Glomerular endothelial cell (primary cell): Measurements from ENCODE around the gene OR9A4. TPM values are rescaled to one million over a fixed set of nuclear protein-coding genes. Genes with fewer than 3 reads are reported as not detected.
"Not testable (repeated sequence)": the region's sequence is repeated elsewhere in the genome, so short reads cannot be mapped to it uniquely, and the experiment has no call there.

Experiments
- DNase-seq: peaks from one replicate; pipeline ENCODE4 v3.0.0-alpha.2; 2011; ENCODE audit warnings: low read depth, low spot score; ENCODE audit errors: extremely low read depth
- total RNA-seq: library from RNA; depleted of rRNA; stranded (reverse); fragments of >200 nt; gene quantifications from 2 replicates; pipeline ENCODE4 v1.2.3, GENCODE V29; 2015

The OR9A4 gene, protein sequence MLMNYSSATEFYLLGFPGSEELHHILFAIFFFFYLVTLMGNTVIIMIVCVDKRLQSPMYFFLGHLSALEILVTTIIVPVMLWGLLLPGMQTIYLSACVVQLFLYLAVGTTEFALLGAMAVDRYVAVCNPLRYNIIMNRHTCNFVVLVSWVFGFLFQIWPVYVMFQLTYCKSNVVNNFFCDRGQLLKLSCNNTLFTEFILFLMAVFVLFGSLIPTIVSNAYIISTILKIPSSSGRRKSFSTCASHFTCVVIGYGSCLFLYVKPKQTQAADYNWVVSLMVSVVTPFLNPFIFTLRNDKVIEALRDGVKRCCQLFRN
- not detected in 2 replicates for total RNA-seq

DNA sequence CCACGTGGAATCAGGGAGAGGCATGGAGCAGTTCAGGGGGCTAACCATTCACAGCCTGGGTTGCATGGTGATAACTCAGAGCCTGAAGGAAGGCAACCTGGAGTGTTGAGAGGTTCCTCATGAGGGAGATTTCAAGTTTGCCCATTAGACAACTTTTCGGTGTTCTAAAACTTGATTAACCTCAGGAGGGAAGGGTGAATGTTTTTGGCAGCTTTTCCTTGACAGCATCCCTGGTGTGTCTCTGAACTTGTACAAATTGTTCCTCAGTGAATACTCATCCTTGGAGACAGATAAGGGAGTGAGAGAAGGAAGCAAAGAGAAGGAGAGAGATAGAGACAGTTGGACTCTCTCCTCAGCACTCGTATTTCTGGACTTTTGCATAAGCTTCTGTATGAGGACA lies at the start of gene OR9A4:
Gene OR9A4 (plus strand): TSS at position 301 of the 400 bp plus-strand sequence. CDS start 2,477 bp downstream, outside the sequence.
- no peak for DNase-seq

DNA sequence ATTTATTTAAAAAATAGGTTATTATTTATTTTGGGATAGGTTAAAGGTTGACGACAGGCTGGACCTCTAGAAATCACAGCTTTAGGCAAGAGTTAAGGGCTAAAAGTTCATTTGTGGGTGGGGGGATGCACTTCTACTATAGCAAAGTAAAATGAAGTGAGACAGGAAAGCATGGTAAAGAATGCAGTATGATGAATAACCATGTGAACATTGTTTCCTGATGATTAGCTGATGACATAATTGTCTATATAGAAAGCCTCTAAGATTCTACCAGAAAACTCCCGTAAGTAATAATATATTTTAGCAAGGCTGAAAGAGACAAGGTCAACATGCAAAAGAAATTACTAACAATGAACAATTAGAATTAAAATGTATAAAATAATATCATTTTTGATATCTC lies 49.2 kb upstream of the OR9A4 start:
- DNase-seq, result no peak

DNA sequence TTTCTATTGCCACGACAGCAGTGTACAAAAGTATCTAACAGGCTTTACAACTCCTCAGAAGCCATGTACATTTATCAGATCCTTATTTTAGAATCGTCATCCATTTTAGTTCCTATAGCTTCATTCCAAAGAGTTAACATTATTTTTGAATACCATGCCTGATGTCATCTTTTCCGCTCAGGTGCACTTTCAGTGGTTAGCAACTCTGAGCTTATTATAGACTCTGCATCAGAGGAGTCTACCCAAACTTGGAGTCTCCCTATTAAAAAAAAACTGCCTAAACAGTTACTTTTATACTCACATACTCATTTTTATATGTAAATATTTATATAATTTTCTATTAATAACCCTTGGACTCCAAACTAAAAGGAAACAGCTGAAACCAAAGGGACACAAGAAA lies 43.3 kb upstream of the OR9A4 start:
- no peak for DNase-seq

DNA sequence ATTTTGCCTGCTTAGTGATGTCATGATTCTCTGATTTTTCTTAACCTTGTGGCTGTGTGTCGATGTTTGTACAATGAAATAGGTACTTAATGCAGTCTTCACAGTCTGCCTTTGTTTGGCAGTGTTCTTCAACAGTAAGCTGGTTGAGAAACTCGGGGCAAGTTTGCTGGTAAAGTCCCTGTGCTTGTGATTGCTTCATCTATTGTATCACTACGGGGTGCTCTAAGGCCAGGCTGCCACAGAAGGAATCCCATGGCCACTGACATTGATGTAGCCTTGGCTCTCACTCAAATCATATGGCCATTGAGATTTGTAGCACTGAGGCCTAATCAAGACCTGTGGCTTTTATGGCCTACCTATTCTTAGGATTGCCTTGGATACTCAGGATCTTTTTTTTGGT lies 41.4 kb upstream of the OR9A4 start:
- DNase-seq, result no peak

DNA sequence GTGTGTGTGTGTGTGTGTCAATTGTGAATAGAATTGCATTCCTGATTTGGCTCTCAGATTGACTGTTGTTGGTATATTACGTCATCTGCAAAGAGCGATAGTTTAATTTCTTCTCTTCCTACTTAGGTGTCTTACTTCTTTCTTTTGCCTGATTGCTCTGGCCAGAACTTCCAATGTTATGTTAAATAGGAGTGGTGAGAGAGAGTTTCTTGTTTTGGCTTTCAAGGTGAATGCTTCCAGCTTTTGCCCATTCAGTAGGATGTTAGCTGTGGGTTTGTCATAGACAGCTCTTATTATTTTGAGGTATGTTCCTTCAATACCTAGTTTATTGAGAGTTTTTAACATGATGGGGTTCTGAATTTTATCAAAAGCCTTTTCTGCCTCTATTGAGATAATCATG lies 40.7 kb upstream of the OR9A4 start:
- DNase-seq, result no peak

DNA sequence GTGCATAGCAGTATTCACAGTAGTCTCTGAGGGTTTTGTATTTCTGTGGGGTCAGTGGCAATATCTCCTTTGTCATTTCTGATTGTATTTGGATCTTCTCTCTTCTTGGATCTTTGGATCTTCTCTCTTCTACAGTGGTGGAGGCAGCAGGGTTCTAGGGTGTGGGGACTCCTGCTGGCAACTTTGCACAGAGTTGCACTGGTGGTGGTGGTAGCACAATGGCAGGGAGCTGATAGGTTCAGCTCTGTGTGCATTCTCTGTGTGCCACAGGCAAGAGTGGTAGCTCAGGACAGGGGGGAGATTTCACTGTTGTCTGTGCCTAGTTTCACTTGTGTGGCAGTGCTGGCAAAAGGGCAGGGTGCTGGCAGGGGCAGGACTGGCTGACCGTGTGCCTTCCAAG lies 39.8 kb upstream of the OR9A4 start:
- DNase-seq, result no peak

DNA sequence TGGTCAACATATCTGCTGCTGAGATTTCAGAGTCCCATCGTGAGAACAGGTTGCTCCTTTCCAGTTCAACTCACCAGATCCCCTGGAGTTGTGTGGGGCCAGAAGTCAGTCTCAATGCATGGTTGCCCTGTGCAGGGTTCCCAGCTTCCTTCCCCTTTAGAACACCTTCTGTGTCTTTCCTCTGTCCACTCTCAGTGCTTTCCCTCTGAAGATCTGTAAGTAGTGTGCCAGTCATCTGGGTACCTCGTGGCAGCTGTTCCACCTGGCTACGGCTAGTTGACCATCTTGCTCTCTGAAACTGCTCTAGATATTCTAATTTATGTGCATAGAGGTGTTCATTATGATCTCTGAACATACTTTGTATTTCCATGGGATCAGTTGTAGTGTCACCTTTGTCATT lies 38.8 kb upstream of the OR9A4 start:
- DNase-seq, result no peak

DNA sequence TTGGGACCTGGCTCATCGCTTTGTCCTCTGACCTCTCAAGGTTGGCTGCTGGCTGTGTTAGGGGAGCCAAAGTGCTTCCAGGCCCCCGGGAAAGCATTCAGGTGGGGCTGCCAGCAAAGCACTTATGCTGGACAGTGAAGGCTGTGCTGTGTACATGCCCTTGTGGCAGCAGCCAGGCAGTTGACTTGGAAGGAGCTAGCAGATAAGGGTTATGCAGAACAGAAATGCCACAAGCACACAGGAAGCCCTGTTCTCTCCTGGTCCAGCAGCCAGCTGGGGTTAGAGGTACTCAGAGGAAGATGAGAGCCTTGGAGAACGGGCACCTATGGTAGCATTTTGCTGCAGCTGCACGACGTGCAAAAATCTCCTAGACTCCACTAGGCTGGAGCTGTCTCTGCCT lies 35.2 kb upstream of the OR9A4 start:
- DNase-seq, result no peak

DNA sequence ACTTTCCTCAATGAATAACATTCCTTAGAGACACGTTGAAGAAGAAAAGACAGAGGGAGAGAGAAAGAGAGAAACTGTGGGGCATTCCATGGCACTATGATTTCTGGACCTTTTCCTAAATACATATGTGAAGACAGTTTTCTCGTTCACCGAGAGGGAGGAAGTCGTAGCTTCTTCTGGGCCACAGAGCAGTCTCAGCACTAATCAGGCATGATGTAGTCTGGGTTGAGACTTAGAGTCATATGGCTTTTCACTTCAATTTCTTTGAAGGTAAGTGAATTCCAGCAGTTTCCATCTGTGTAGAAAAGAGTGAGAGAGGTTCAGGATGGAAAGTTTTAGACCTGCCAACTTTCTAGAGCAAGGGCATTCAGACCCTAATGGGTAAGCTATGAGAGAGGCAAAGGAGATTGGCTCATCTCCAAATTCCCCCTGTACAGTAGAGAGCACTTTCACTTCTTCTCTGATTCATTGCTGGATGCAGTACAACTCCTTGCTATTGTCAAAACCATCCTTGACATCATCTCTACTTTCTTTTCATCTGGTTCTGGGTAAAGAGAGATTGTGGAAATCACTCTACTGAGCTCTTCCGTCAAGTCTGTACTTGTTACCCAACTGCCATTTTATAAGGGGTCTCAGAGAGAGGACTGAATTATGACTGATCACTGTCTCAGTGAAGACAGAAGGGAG lies 31.5 kb upstream of the OR9A4 start:
- no peak for DNase-seq

DNA sequence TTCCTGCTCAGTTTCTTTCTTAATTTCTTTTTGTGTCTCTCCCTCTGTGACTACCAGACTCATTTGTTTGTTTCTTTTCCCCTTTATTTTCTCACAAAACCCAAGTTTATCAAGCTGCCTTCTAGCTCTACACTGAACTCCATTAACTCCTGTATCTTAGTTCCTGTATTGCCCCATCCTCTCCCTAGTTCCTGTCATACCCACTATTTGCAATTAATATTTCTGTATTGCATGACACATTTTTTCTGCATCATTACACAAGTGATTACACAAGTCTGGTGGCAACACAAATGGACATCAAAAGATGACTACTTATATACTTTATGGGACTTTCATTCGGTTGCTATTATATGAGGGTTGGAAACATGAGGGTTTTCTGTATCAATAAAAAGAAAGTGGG lies 26.9 kb upstream of the OR9A4 start:
- no peak for DNase-seq

DNA sequence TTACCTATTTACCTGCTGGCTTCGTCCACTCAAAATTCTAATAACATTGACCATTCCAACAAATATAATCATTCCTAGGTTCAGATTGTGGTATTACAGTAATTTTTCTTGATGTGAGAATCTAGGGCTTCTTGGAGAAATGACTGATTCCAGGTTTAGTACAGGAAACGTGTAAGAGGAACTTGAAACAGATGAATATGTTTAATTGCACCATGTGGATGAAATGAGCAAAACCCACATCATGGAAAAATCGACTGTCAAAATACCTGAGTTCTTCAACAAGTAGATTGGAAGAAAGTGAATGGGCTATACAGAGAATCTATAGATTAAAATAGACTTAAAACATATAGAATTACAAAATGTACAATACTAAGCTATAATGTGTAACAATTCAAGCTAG lies 24.9 kb upstream of the OR9A4 start:
- DNase-seq, result no peak

DNA sequence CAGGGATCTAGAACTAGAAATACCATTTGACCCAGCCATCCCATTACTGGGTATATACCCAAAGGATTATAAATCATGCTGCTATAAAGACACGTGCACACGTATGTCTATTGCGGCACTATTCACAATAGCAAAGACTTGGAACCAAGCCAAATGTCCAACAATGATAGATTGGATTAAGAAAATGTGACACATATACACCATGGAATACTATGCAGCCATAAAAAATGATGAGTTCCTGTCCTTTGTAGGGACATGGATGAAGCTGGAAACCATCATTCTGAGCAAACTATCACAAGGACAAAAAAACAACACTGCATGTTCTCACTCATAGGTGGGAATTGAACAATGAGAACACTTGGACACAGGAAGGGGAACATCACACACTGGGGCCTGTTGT lies 16.8 kb upstream of the OR9A4 start:
- not testable (repeated sequence) for DNase-seq

DNA sequence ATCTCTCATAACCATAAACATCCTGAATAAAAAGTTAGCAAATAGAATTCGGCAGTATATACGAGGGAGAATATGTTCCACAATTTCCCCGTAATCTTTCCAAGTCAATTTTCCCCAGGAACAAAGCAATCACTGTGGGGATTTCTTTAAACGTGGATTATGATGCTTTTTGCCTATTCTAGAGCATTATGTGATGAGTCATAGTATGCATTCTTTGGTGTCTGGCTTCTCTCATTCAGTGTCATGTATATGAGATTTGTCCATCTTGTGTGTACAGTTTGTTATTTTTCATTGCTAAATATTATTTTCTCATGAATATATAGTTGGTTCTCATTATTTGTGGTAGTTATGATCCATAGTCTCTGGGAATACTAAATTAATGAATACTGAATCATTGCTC lies 9.9 kb upstream of the OR9A4 start:
- no peak for DNase-seq

DNA sequence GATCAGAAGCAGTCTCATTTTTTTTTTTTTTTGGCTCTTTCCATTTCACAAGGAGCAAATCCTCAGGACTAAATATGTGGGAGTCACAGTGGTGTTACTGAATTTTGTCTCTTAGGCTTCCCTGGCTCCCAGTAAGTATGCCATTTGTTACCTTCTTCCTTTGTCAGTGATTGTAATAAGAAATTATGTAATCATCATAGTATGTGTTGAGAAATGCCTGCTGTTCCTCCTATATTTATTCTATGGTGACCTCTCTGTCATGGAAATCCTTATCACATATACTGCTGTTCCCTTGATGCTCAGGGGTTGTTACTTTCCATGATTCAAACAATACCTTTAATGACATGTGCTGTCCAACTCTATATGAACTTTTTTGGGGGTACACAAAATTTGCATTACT lies 4.8 kb upstream of the OR9A4 start:
- no peak for DNase-seq

DNA sequence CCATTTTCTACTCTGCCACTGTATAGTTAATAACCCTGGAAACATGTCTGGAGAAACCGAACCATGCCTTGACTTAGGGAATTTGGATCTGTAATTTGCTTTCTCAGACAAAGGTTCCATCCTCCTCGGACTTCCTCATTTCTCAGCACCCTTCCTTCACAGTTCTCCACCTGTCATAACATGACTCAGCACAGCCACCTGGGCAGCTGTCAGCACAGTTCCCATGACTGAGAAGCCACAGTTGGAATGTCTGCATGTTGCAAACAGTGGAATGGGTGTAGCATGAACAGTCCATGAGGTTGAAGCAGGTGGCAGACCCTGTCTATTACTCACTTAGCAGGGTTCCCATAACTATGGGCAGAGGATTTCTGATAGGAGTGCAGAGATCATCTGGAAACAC lies 634 bp upstream of the OR9A4 start:
- DNase-seq, result no peak

DNA sequence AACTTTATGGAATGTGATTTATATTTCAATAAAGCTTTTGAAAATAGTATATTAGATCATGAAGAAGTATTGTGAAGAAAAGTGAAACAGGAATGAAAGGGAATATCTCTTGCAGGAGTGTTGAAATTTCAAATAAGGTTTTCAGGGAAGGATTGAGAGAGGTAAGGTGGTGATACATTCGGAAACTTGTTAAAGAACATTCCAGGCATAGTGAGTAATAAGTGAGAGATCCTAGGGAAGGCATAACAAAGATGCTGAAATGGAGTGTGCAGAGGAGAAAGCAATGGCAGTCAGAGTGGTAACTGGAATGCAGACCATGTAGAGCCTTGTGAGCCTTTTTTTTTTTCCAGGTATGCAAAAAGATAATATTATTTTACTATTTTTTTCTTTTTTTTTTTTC lies 4.1 kb downstream of the OR9A4 start:
- DNase-seq, result no peak

DNA sequence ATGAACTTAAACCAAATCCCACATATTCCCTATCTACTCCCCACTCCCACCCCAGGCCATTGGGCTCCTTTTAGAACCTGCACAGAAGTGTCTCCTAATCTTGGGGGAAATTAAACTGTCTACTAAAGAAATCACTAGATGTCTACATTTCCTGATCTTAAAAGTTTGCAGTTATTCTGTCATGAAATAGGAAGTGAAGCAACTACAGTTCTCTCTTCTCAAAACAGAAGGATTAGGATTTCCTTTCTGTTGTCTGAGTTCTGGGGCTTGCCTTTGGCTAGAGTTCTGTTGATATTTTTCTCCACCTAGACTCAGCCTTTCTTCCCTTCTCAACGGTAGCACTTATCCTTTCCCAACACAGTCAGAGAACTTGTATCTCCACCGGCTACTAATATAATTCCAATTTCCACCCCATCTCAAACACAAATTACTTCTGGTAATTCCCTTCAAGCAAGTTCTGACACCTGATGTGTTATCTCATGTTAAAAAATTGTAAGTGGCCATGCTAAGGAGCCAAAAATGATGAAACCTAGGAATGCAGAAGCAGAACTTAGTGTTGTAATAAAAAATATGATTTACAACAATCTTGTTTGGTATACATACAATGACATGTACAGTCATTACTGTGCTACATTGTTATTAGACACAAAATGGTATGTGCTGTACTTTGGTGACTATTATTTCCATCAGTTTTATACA lies 12.1 kb downstream of the OR9A4 start:
- no peak for DNase-seq

DNA sequence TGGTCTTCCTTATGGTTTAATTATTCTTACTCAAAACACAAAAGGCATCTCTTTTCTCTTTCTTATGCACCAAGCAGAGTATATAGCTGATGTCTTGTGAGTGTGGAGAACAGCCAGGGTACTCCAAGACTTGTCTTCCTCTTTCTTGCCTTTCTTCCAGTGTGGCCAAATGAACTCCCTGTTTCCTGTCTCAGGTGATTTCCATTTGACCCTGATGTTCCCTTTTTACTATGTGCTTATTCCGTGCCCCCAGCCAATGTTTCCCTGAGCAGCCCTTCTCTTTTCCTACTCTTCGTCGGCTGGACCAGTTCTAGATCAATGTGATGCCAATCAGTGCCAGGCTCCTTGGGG lies 12.6 kb downstream of the OR9A4 start:
- no peak for DNase-seq

DNA sequence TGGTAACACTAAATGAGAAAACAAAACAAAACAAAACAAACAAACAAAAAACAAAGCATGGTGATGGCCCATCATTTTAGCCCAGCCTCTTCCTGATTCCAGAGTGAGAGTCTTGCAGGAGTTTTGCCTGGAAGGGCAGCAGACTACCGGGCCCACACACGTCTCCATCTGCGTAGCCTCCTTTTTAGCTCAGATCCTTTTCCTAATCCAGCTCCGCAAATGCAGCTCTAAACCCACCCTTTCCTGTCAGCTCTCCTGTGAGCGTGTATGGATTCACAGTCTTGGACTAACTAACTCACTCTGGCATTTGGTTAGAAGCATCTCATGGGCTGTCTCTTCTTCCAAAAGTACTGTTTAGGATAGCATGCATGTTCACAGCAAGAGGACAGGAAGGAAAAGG lies 14.0 kb downstream of the OR9A4 start:
- DNase-seq, result no peak

DNA sequence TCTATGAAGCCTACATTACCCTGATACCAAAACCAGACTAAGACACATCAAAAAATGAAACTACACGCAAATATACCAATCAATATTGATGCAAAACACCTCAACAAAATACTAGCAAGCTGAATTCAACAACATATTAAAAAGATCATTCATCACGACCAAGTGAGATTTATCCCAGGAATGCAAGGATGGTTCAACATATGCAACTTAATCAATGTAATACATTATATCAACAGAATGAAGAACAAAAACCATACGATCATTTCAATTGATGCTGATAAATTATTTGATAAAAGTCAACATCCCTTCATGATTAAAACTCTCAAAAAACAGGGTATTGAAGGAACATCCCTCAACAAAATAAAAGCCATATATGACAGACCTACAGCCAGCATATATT lies 24.9 kb downstream of the OR9A4 start:
- no peak for DNase-seq

DNA sequence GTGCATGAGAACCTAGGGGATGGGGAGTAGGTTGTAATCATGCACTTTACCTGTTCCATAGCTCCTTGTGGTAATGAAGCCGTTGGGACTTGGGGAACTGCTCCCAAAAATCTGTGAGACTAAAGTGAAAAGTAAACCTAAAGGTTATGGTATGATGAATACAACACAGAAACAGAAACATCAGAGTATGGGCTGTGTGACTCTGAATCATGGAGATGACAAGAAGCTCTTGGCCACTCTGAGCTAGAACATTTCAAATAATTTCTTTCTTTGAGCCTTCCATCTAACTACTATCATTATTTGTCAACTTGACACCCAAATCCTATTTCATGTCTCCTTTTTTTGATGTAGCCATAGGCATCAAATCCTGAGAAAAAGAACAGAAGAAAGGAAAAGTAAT lies 27.6 kb downstream of the OR9A4 start:
- no peak for DNase-seq

DNA sequence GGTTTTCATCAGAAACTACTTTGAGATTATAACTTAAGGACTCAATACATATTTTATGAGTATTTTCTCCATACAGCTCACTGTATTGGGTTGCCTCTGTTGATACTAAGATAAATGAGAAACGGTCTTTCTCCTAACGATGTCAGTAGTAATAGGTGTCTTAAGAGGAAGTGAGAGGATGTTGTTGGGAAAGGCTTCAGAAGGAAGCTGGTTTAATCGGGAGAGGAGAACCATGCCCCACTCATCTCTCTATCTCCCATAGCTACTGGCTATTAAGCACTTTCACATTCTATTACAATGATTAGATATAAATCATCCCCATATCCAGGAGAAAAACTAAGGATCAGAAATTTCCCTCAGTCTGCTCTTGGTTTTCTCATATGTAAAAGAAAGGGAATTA lies 28.6 kb downstream of the OR9A4 start:
- no peak for DNase-seq
